Ascending aorta (tissue), 2 donors: ENCODE measurements around the gene CCS. TPM values are rescaled to one million over a fixed set of nuclear protein-coding genes. Genes with fewer than 3 reads are reported as not detected.

Experiments
- DNase-seq, 2 donors: peaks; one replicate each; pipeline ENCODE4 v3.0.0-alpha.2; 2019; ENCODE audit warnings: low spot score in 2 of 2
- H3K27ac ChIP-seq, 2 donors: fragments of 200-600 bp; sonication (generic); one replicate each; pipeline ENCODE4 v1.5.1; 2016 to 2017; ENCODE audit warnings: mild to moderate bottlenecking in 1 of 2
- H3K27me3 ChIP-seq: fragments of 200-600 bp; sonication (generic); one replicate; pipeline ENCODE4 v1.5.1; 2017
- H3K36me3 ChIP-seq, 2 donors: fragments of 200-600 bp; sonication (generic); one replicate each; pipeline ENCODE4 v1.5.1; 2016
- H3K4me1 ChIP-seq, 2 donors: fragments of 200-600 bp; sonication (generic); one replicate each; pipeline ENCODE4 v1.5.1; 2016 to 2017; ENCODE audit warnings: mild to moderate bottlenecking in 1 of 2
- H3K4me3 ChIP-seq, 2 donors: fragments of 200-600 bp; sonication (generic); one replicate each; pipeline ENCODE4 v1.5.1; 2016 to 2017; ENCODE audit warnings: mild to moderate bottlenecking in 1 of 2
- H3K9me3 ChIP-seq, 2 donors: fragments of 200-600 bp; sonication (generic); one replicate each; pipeline ENCODE4 v1.5.1; 2016
- intact Hi-C: fragments of 100-400 bp; cut with DNase I; formaldehyde crosslinking; loops from one replicate; pipeline ENCODE4 v1.15.1; 2023
- total RNA-seq: library from RNA; depleted of rRNA; stranded (reverse); fragments of >200 nt; gene quantifications from one replicate; pipeline ENCODE4 v1.1.0, GENCODE V29; 2016
- TF ChIP-seq, protein P1 (sequence below), 3 experiments: fragments of 200-600 bp in 2 of 3; fragments of 450-650 bp in 1 of 3; sonication (generic) in 2 of 3; IDR thresholded peaks; one replicate each; pipeline ENCODE4 v1.5.1; 2016 to 2019; ENCODE audit warnings: antibody characterized with exemption in 3 of 3, mild to moderate bottlenecking in 1 of 3, moderate library complexity in 1 of 3

Gene CCS
- total RNA-seq, 1 donor from 2014 or later, result 50.4 TPM

DNA sequence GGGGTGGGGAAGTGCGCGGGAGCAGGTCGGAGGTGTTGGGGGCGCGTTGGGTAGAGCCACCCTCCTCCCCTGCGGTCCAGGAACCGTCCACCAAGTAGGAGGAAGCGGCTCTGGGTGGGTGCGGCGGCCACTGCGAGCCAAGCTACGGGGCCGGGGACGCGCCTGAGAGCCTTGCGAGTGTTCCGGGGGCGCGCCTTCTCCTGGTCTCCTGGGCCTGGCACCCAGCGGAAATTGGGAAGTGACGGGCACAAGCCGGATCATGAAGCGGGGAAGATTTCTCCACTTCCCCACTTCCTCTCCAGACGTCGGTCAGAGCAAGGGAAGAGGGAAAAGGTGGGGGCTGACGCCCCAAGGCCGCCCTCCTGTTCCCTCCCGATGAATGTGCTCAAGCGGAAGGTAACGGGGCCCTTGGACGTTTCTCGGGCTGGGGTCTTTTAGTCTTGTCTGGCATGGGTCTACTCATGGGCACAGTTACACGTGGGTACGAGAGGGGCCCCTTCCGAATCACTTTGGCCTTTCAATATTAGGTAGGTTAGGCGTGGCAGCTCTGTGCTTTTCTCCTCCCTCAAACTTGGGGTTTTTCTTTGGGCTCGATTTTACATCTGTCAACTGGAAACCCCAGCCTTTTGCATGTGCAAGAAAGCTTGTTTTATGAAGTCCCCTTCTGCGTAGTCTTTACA lies 24.3 kb downstream of the CCS start:
- Histone ChIP-seq H3K9me3 (no peaks in the 10 kb centered on the region), H3K27ac (peak overlapping the region; percentile 92 to 95), H3K36me3 (no peaks in the 10 kb centered on the region), H3K4me3 (peak overlapping the region; percentile 63 to 85), H3K4me1 (peaks cover 6 to 36% of the 10 kb centered on the region in 2 donors), H3K27me3 (no peaks in the 10 kb centered on the region)
- peak; percentile 30 to 89 for DNase-seq
- intact Hi-C loops, result loop anchor here (1.0 to 5.0 kb wide), 3 partner anchors 14 to 71 kb away; partner anchors contain the start of genes ACTN3 and ZDHHC24
- TF ChIP-seq, protein P1, sequence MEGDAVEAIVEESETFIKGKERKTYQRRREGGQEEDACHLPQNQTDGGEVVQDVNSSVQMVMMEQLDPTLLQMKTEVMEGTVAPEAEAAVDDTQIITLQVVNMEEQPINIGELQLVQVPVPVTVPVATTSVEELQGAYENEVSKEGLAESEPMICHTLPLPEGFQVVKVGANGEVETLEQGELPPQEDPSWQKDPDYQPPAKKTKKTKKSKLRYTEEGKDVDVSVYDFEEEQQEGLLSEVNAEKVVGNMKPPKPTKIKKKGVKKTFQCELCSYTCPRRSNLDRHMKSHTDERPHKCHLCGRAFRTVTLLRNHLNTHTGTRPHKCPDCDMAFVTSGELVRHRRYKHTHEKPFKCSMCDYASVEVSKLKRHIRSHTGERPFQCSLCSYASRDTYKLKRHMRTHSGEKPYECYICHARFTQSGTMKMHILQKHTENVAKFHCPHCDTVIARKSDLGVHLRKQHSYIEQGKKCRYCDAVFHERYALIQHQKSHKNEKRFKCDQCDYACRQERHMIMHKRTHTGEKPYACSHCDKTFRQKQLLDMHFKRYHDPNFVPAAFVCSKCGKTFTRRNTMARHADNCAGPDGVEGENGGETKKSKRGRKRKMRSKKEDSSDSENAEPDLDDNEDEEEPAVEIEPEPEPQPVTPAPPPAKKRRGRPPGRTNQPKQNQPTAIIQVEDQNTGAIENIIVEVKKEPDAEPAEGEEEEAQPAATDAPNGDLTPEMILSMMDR (IDR thresholded peaks at IDR 0.05), result no peak

DNA sequence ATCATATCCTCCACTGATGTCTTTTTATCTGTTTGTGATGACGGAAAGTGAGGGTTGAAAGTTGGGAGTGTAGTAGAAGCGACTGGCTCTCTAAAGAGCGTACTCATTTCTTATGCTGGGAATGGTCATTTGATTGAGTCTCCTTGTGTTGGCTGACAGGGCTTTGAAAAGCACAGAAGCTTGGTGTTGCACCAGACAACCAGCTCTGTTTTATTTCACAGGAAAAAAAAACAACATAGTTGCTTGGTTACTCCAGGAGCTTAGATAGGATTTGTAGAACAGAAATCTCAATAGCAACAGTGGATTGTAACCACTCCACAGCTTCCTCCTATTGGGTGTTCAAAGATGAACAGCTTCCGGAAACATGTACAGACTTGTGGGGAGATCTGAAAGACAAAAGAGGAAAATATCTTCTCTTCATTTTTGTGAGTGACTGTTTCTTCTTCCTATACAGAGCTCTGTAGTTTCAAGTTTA lies 26.1 kb downstream of the CCS start:
- no peak for DNase-seq
- TF ChIP-seq, protein P1 (IDR thresholded peaks at IDR 0.05), result no peak
- intact Hi-C loops, result loop anchor here (5.0 kb wide), 1 partner anchor 42 kb away; no protein-coding TSS in a partner anchor
- Histone ChIP-seq H3K4me1 (peaks cover 6 to 48% of the 10 kb centered on the region in 2 donors), H3K9me3 (no peaks in the 10 kb centered on the region), H3K4me3 (peak overlapping the region; percentile 63 to 85), H3K27ac (peak overlapping the region; percentile 51 to 92), H3K27me3 (no peaks in the 10 kb centered on the region), H3K36me3 (peaks cover 2 to 6% of the 10 kb centered on the region in 2 donors)

DNA sequence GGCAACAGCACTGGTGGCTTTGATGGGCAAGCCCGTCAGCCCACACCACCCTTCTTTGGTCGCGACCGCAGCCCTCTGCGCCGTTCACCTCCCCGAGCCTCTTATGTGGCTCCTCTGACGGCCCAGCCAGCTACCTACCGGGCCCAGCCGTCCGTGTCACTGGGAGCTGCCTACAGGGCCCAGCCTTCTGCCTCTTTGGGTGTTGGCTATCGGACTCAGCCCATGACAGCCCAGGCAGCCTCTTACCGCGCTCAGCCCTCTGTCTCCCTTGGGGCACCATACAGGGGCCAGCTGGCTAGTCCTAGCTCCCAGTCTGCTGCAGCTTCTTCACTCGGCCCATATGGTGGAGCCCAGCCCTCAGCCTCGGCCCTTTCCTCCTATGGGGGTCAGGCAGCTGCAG lies 31.5 kb downstream of the CCS start:
- TF ChIP-seq, protein P1 (IDR thresholded peaks at IDR 0.05), result no peak
- Histone ChIP-seq H3K4me3 (no peak overlapping the region), H3K36me3 (peaks cover 44 to 55% of the 10 kb centered on the region in 2 donors), H3K27me3 (no peaks in the 10 kb centered on the region), H3K27ac (no peak overlapping the region), H3K4me1 (peaks cover 2 to 41% of the 10 kb centered on the region in 2 donors), H3K9me3 (no peaks in the 10 kb centered on the region)
- no peak for DNase-seq
- intact Hi-C loops, result no loop called here

DNA sequence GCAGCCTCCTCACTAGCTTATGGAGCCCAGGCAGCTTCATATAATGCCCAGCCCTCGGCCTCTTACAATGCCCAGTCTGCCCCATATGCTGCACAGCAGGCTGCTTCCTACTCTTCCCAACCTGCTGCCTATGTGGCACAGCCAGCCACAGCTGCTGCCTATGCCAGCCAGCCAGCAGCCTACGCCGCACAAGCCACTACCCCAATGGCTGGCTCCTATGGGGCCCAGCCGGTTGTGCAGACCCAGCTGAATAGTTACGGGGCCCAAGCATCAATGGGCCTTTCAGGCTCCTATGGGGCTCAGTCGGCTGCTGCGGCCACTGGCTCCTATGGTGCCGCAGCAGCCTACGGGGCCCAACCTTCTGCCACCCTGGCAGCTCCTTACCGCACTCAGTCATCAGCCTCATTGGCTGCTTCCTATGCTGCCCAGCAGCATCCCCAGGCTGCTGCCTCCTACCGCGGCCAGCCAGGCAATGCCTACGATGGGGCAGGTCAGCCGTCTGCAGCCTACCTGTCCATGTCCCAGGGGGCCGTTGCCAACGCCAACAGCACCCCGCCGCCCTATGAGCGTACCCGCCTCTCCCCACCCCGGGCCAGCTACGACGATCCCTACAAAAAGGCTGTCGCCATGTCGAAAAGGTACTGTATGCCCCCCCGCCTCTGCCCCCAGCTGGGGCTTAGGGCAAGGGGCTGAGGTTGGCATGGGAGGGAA lies 32.2 kb downstream of the CCS start:
- intact Hi-C loops, result no loop called here
- Histone ChIP-seq H3K36me3 (peaks cover 44 to 61% of the 10 kb centered on the region in 2 donors), H3K27me3 (no peaks in the 10 kb centered on the region), H3K4me1 (peaks cover 0 to 36% of the 10 kb centered on the region in 2 donors), H3K9me3 (no peaks in the 10 kb centered on the region), H3K27ac (no peak overlapping the region), H3K4me3 (no peak overlapping the region)
- TF ChIP-seq, protein P1 (IDR thresholded peaks at IDR 0.05), result no peak
- no peak for DNase-seq

DNA sequence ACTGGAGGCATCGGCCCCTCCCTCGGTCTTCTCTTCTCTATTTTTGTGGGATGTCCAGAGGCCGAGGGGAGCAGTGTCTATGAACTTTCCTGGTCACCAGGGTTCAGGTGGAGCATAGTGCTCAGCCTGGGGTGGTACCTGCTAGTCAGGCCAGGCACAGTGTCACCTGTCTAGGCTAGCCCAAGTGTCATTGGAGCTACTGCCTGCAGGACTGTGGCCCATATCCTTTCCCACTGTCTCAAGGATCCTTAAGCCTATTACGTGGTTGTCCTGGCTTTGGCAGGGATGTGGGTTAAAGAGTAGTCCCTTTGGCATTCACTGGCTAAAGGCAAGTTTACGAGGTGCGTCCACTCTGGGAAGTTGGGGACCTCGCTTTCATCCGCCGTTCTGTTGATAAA lies 32.8 kb downstream of the CCS start:
- TF ChIP-seq, protein P1 (IDR thresholded peaks at IDR 0.05), result no peak
- H3K36me3 ChIP-seq, result peaks cover 44 to 61% of the 10 kb centered on the region in 2 donors
- no peaks in the 10 kb centered on the region for H3K9me3 ChIP-seq
- no peaks in the 10 kb centered on the region for H3K27me3 ChIP-seq
- peaks cover 0 to 30% of the 10 kb centered on the region in 2 donors for H3K4me1 ChIP-seq
- H3K4me3 ChIP-seq, result no peak overlapping the region
- DNase-seq, result no peak
- no peak overlapping the region for H3K27ac ChIP-seq
- intact Hi-C loops, result no loop called here
